GM12872 (cell line): ENCODE data around the gene NFS1.

Experiments
- CTCF ChIP-seq: IDR thresholded peaks from 3 replicates; pipeline ENCODE4 v1.5.1; 2011; ENCODE audit warnings: low read depth, mild to moderate bottlenecking, low read length, moderate library complexity; ENCODE audit not compliant: insufficient read depth

Gene NFS1

GRCh38 chr20:35673884-35674283, 25.3 kb downstream of the NFS1 start:
- no peak for TF ChIP-seq CTCF

GRCh38 chr20:35669681-35670080, 29.5 kb downstream of the NFS1 start:
- no peak for TF ChIP-seq CTCF

- TF ChIP-seq CTCF = no peak
Observed at GRCh38 chr20:35669221-35669620, 29.9 kb downstream of the NFS1 start.

- TF ChIP-seq CTCF = no peak
Observed at GRCh38 chr20:35665949-35666288, 33.2 kb downstream of the NFS1 start.

GRCh38 chr20:35664466-35665206, 34.5 kb downstream of the NFS1 start, which contains the start of the genes CPNE1 and RBM12:
Gene CPNE1 (minus strand): TSS chr20:35664900. CDS start chr20:35632923, 31,977 bp downstream.
Gene RBM12 (minus strand): TSS chr20:35664900. CDS start chr20:35655322, 9,578 bp downstream.
- TF ChIP-seq CTCF = no peak

GRCh38 chr20:35663516-35664465, 35.4 kb downstream of the NFS1 start:
- no peak for TF ChIP-seq CTCF

GRCh38 chr20:35662551-35662950, 36.6 kb downstream of the NFS1 start:
- no peak for TF ChIP-seq CTCF
